ENCODE data around the gene RPTOR.

The RPTOR gene

DNA sequence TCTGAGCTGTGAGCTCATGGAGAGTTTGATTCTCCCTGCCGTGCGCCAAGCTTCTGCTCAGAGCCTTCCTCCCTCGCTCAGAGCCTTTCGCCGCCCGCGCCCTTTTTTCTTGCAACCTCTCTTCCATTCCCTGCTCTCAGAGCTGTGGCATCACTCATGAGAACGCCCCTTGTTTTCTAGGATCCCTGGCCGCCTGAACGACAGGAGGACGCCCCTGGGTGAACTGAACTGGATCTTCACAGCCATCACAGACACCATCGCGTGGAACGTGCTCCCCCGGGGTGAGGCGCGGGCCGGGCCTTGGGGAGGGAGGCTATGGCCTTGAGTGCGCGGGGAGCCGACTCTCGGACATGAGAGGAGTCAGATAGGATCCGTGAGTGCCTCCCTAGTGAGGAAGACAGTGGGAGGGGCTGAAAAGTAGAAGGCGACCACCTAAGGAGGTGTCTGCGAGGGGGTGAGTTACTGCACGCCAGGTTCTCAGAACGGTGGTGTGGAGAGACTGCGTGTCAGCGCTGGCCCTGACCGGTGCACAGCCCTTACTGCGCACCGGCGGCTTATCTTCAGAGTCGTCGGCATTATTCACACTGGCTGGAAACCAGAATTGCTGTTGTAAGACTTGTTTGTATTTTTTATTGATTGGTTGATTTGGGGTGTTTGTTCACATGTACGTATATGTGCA is 277.5 kb downstream of the RPTOR start:
- DNase-seq (ENCODE audit: extremely low read depth in 1 of 2, low read depth in 1 of 2) = no peak

DNA sequence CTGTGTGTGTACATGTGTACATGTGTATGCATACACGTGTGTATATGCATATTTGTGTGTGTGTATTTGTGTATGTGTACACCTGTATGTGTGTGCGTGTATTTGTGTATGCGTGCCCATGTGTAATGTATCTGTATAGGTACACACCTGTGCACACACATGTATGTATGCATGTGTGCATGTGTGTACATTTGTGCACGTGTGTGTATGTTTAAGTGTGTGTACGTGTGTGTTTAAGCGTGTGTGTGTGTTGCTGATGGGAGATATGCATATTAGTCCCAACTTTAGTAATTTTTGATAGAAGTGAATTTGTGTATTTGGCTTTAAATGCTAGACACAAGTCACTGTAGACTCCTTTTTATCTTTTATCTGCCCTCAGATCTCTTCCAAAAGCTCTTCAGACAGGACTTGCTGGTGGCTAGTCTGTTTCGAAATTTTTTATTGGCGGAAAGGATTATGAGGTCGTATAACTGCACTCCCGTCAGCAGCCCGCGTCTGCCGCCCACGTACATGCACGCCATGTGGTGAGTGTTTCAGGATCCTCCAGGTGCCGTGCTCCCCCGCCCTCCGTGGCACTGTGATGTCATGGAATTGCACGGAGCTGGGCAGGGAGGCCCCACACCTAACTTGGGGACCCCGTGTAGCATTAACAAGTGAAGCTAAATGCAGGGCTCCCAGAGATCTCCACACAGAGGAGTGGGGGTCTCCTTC is 278.2 kb downstream of the RPTOR start:
- no peak for DNase-seq (ENCODE audit: extremely low read depth in 1 of 2, low read depth in 1 of 2)

DNA sequence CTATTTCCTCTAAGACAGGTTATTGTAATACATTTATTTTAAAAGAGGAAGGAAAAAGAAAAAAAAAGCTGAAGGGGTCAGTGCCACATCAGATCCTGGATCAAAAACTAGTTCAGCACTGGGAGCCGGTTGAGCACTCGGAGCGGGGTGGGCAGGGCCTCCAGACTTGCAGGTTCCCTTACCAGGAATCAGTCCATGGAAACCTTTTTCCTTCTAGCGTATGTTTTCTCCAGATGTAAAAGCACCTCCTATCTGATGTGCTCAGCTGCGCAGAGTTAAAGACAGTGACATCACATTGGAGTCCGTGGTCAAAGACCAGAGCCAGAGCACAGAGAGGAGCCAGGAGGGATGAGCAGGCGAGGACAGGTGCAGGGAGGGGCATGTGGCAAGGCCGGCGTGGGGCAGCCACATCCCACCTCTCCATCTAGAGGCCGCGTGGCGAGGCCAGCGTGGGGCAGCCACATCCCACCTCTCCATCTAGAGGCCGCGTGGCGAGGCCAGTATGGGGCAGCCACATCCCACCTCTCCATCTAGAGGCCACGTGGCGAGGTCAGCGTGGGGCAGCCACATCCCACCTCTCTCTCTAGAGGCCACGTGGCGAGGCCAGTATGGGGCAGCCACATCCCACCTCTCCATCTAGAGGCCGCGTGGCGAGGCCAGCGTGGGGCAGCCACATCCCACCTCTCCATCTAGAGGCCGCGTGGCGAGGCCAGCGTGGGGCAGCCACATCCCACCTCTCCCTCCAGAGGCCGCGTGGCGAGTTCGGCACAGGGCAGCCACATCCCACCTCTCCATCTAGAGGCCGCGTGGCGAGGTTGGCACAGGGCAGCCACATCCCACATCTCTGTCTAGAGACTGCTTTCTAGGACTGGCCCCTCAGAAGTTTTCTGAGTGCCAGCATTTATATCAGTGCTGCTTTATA is 280.2 kb downstream of the RPTOR start:
- DNase-seq (ENCODE audit: extremely low read depth in 1 of 2, low read depth in 1 of 2) = no peak

DNA sequence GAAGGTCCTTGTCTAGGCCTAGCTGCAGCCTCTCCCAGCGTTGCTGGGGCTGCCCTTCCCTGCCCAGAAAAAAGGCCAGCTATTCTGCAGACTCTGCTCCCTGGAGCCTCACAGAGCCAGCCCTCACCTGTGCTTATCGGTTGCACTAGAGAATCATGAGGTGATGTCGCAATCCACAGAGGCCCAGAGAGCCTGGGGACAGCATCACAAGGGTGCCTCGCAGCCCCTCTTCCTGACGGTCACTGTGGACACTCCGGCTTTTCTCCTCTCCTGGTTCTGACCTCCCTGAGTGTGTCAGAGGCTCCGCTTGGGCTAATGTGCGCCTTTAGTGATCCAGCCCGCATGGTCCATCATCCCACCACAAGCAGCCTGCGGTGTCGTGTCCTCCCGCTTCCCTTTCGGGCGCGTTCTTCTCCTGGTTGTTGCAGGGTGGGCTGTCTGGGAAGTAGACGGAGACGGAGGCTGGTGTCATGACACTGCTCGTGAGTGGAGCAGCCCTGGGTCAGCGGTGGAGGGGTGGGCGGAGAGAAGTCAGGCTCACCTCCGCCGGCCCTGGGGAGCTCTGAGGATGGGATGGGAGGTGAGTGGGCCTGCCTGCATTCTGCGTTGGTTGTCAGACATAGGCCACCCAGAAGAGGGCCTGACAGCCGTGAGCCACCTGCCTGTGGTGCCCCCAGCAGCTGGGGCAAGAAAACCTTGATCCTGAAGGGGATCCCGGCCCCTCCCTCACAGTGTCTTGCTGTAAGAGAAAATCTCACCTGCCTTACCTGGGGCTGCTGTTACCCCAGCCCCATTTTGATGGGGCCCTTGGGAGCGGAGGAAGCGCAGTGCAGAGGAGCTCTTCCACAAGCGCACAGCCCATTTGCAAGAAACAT is 281.1 kb downstream of the RPTOR start:
- DNase-seq (ENCODE audit: extremely low read depth in 1 of 2, low read depth in 1 of 2) = no peak

DNA sequence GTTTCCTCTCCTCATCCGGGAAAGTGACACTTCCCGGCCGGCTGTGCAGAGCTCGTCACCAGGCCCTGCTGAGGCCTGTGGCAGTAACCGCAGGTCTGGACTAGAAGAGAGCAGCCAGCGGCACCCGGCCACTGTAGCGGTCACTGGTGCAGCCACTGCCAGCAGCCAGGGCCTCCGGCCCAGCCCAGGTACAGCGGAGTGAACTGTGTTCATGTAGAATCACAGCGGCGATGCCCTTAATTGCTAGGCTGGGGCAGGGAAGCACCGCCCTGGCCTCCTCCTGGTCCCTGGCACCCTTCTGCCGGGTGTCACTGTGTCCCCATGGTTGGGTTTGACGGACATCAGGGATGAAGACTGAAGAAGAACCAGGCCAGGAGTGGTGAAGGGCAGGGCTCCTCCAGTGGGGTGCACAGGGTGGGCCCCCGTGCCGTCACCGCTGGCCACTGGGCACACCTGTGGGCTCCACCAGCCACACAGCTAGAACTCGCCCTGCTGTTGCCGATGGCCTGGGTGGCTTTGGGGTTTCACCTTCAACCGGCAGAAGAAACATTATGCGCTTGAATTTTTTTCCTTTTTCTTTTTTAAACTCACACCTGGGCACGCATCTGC is 281.8 kb downstream of the RPTOR start:
- no peak for DNase-seq (ENCODE audit: extremely low read depth in 1 of 2, low read depth in 1 of 2)

DNA sequence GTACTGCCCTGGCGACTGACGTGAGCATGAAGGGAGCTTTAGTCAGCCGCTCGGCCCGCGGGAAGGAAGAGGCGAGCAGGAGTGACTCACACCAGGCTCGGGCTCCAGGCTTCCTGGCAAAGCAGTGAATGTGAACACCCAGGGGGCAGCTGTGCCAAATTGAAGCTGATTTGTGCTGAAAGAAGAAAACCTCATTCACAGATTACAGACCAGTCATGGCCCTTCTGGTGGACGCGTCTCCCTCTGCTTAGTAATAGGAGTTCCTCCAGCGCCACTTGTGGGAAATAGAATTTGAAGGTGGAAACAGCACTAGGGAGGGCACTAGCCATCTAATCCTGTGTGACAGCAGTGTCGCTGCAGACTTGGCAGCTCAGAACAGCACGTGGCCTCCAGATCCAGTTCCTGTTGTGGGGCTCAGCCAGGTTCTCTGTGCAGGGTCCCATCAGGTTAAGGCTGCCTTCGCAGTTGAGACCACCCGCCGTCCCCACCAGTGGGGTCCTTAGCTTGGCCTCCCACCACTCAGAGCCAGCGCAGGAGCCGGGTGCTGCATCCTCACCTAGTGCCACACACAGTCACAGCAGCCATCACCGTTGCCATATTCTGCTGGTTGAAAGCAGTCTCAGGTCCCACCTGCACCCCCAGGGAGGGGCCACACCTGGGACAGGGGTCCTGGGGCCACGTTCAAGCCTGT is 282.5 kb downstream of the RPTOR start:
- no peak for DNase-seq (ENCODE audit: extremely low read depth in 1 of 2, low read depth in 1 of 2)

DNA sequence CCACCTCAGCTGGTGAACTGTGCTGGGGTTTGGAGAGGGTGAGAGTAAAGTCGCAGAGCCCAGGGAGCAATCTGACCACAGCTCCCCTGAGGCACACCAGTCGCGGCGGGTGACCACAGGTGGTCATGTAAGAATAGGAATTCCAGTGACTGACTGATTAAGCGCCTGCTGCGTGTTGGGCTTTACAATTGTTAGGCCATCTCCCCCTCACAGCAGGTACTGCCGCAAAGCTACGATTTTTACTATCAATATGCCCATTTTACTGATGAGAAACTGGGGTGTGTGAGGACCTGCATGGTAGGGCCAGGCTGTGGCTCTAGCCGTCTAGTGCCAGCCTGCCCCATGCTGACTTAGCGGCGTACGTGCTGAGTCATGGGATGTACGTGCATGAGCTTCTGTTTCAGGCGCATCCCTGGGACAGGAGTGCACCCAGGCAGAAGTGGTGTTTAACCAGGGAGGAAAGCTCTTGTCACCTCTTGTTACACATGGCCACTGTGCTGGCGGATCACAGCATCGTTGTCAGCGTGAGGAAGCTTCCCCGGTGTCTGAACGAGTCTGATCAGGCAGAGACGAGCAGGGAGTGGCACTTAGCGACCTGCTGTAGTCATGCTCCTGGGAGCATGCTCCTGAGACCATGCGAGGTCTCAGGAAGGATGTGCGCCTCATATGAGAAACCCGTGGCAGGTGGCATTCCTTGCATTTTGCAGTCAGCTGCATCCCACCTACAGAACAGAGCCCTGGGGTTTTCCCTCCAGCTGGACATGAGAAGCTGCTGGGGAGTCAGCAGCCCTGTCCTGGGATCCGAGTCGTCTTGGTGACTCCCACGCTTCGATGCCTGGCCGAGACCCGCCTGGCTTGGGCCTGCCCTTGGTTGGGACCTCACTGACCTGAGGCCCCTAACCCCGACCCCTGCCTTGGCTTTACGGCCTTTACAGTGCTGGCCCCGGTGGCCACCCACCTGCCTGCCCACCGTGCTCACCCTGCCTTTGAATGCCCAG is 283.3 kb downstream of the RPTOR start:
- DNase-seq (ENCODE audit: extremely low read depth in 1 of 2, low read depth in 1 of 2) = no peak

DNA sequence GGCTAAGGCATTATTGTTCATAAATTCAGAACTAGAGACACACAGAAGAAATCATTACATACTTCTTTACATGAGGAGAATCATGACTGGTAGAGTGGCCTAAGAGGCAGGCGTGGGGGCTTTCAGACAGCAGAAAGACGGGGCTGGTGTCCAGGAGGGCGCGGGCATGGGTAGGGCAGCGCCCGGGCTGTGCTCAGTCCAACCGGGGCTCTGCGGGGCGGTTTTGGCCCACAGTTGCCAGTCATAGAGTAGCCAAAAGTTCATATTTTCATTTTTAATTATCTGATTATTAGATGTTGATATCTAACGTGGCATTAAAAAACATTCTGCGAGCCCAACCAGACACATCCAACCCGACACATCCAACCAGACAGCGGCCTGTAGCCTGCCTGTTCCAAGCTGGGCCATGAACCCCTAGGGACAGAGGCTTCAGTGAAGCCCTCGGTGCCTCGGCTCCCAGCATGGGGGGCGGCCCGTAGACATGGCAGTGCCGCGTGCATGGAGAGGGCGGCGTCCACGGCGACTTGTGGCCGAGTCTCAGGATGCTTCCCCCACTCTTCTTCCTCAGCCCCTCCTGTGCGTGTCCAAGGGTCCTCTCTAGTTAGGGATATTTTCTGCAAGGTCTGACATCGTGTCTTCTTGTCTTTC is 284.7 kb downstream of the RPTOR start:
- DNase-seq (ENCODE audit: extremely low read depth in 1 of 2, low read depth in 1 of 2) = no peak

DNA sequence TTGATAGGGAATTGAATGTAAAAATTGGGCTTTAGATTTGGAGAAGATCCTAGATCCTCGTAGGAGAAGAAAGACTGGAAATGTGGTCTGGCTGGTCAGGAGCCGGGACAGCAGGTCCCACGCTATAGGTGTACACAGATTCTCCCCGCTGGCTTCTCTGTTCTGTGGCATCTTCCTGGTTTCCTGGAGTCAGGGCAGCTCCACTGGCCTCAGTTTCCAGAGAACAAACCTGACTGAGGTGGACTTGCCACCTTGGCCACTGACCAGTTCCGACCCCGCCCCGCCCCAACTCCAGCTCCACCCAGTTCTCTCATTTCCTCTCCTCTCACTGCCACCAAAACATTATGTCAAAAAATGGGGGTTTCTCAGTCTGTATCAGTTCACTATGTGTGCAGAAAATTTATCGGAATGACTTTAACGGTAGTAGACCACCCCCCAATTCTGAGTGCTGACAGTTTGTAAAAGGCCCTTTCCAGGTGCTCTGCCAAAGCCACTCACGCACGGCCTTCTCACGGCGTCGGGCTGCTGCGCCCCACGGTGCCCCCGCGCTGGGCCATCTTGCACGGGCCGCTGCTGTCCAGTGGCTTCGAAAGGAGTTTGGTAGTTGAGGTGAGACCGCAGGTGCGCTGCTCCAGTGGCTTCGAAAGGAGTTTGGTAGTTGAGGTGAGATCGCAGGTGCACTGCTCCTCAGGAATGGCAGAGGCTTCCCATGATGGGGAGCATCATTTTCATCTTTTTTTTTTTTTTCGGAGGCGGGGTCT is 285.6 kb downstream of the RPTOR start:
- no peak for DNase-seq (ENCODE audit: extremely low read depth in 1 of 2, low read depth in 1 of 2)

DNA sequence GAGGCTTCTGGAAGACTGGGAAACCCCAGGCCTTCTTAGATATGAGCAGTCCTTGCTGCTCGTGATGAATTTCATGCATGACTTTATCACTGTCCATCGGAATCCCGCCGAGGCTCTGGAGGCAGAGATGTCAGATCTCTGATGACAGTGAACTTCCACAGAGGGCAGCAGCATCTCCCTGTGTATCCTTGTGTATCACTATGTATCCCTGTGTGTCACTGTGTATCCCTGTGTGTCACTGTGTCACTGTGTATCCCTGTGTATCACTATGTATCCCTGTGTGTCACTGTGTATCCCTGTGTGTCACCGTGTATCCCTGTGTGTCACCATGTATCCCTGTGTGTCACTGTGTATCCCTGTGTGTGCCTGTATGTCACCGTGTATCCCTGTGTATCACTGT is 286.9 kb downstream of the RPTOR start:
- no peak for DNase-seq (ENCODE audit: extremely low read depth in 1 of 2, low read depth in 1 of 2)

DNA sequence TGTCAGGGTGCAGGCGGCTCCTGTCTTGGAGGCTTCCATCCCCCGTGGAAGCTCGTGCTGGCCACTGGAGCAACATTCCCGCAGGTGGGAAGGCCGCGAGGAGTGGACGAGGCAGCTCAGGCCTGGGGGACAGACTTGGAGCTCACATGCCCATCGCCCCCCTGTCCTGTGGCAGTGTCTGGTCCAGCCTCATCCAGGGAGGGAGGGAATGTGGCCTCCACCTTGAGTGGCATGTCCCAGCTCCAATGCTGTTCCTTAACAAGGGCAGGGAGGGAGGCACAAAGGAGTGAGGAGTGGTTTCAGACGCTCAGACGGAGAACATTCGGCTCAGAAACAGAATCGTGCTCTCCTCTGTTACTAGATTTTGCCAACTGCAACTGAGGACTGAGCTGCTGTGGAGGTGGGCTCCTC is 287.6 kb downstream of the RPTOR start:
- DNase-seq (ENCODE audit: extremely low read depth in 1 of 2, low read depth in 1 of 2) = no peak

DNA sequence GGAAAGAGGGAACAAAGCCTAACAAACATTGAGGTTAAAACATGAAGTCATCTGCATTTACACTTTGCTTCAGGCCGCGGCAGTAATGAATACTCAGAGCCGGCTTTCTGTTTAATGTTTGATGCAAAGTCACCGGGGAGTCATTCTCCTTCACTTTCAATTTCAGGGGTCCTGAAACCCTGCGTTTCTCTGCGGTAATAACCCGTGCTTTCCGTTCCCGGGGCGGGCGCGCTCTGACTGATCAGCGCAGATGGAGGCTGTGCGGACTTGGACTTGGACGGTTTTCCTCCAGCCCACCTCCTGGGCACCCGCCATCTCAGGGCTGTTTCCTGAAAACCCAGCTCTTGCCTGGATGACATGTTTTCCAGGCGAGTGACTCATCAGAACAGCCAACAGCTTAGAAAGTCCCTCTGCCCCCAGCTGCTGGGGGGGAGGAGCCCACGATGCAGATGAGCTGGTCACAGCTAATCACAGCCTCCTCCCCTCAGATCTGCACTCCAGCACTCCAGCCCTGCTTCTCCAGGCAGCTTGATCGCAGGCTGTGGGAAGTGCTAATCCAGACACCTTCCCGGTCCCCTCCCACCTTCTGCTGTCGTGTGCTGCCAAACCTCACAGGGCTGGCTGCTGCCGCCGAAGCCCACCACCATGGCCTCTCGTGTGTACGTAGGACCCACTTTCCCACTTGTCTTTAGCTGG is 288.4 kb downstream of the RPTOR start:
- peak; percentile 41 to 51 for DNase-seq (ENCODE audit: extremely low read depth in 1 of 2, low read depth in 1 of 2)

DNA sequence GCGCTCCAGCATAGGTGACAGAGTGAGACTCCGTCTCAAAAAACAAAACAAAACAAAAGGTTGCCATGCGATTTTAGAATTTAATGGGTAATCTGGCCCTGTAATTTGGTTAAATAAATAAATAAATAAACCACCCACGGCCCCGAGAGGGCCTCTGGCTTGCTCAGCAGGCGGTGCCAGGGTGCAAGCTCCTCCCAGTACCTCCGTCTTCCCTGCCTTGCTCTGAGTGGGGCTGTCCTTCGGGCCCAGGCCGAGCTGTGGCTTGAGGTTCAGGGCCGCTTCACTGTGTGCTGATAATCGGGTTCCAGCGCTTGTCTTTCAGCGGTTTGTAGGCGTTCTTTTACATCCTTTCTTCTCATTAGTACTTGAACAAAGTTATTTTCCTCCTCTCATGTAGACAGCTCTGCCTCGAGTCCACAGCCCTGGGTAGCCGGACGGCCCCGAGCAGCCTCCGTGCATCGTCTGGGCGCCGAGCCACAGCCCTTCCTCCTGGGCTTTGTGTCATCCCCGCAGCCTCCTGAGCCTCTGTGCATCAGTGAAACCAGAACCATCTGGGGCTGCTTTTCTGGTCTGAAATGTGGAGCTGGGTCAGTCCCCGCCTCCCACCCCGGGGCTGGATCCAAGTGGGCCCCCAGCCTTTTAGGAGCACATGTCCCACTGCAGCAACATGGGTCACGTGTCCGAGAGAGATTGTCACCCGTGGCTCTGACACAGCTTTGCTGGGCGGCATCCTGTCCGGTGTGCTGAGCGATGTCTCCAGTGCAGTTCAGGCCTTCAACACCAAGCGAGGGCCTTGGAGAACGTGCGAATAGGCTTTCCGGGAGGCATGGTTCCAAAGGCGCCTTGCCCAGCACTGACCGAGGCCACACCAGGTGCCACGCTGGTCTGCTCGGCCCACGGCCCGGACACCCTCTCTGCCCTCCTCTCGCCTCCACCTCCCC is 289.6 kb downstream of the RPTOR start:
- no peak for DNase-seq (ENCODE audit: extremely low read depth in 1 of 2, low read depth in 1 of 2)

DNA sequence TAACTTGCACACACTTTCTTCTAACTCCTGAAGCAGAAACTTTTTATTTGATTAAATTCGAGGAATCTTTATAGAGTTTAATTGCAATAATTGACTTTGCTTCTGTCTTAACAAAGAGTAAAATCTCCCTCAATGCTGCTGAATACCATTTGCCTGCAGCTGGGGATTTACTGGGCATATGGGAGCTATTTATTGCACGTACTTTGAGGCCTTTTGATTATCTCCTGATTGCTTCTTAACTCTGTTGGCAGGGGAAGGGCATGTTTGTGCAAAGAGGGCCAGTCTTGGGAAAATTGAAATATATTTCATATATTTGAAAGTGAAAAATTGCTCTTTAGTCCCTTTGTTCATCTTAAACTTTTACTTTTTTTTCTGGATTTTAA is 290.2 kb downstream of the RPTOR start:
- no peak for DNase-seq (ENCODE audit: extremely low read depth in 1 of 2, low read depth in 1 of 2)

DNA sequence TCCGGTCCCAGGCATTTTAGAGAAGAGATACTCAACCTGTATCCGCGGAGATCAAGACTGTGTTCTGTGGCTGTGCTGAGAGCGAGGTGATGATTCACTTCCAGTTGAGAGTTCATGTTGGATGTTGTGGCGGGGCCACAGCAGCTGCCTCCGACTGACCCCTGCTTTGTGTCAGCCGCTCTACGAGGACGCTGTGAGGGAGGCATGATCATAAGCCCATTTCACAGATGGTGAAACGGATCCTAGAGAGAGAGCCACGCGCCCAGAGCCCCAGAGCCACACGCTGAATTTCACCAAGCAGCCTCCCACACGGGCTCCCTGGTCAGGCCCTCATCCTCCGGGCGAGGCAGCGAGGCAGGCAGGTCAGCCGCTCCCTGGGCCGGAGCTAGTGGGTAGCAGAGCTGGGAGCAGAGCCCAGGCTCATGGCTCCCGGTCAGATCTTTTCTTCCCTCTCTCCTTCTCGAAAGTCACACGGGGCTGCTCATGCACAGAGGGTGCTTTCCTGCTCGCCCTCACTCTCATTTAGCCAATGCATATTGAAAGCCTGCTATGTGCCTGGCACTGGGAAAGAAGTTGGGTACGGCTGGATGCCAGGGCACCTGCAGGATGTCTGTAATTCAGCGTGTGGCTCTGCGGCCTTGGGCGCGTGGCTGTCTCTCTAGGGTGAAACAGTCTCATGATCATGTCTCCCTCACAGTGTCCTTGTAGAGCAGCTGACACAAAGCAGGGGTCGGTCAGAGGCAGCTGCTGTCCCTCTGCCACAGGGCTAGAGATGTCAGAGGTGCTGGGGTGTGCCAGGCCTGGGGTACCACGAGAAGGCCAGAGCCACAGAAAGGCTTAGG is 291.4 kb downstream of the RPTOR start:
- DNase-seq (ENCODE audit: extremely low read depth in 1 of 2, low read depth in 1 of 2) = no peak

Measured in activated CD8-positive, alpha-beta memory T cell treated with anti-CD3 and anti-CD28 coated beads for 1 hour (primary cell).